ENCODE measurements around the gene SPRN.
"Not testable (repeated sequence)": the region's sequence is repeated elsewhere in the genome, so short reads cannot be mapped to it uniquely, and the experiment has no call there.

Gene SPRN

GRCh38 chr10:133388973-133389818 is 35.2 kb downstream of the SPRN start:
- Histone ChIP-seq H3K36me3 (peaks cover 7% of the 10 kb centered on the region; the same call in 1 of the 2 replicates), H3K27ac (peak overlapping the region; percentile 94), H3K4me1 (peaks cover 68% of the 10 kb centered on the region), H3K4me3 (peak overlapping the region; percentile 71), H3K9me3 (no peaks in the 10 kb centered on the region), H3K27me3 (no peaks in the 10 kb centered on the region), H3K9ac (peak overlapping the region; percentile 88), H3K4me2 (peak overlapping the region; percentile 94), H4K20me1 (no peaks in the 10 kb centered on the region)
- no peak for TF ChIP-seq Cebpa-rat (IDR thresholded peaks at IDR 0.05)

DNA sequence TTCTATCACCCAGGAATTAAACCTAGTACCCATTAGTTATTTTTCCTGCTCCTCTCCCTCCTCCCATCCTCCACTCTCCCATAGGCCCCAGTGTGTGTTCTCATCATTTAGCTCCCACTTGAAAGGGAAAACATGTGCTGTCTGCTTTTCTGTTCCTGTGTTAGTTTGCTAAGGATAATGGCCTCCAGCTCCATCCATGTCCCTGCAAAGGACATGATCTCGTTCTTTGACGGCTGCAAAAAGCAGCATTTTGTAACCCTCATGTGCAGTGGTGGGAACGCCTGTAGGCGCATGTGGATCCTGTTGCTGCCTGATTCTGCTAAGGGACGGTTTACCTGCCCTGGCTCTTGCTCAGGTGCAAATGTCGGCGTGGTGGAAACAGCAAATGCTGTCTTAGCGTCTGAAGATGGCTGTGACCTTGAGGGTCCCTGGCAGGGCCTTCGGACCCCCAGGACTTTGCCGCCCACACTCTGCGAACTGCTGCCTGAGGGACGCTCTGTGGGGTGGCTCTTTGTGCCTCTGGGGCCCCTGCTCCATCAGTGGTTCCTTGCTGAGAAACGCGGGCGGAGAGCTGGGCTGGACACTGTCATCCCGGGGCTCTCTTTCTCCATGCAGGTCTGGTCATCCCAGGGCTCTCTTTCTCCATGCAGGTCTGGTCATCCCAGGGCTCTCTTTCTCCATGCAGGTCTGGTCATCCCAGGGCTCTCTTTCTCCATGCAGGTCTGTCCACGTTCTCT is 36.0 kb downstream of the SPRN start:
- peak overlapping the region; percentile 71 for H3K4me3 ChIP-seq
- no peaks in the 10 kb centered on the region for H4K20me1 ChIP-seq
- peak overlapping the region; percentile 94 for H3K27ac ChIP-seq
- peaks cover 7% of the 10 kb centered on the region; the same call in 1 of the 2 replicates for H3K36me3 ChIP-seq
- H3K4me1 ChIP-seq = peaks cover 73% of the 10 kb centered on the region
- H3K9ac ChIP-seq = peak overlapping the region; percentile 88
- no peaks in the 10 kb centered on the region for H3K9me3 ChIP-seq
- H3K27me3 ChIP-seq = no peaks in the 10 kb centered on the region
- TF ChIP-seq Cebpa-rat (IDR thresholded peaks at IDR 0.05) = no peak
- peak overlapping the region; percentile 94 for H3K4me2 ChIP-seq

DNA sequence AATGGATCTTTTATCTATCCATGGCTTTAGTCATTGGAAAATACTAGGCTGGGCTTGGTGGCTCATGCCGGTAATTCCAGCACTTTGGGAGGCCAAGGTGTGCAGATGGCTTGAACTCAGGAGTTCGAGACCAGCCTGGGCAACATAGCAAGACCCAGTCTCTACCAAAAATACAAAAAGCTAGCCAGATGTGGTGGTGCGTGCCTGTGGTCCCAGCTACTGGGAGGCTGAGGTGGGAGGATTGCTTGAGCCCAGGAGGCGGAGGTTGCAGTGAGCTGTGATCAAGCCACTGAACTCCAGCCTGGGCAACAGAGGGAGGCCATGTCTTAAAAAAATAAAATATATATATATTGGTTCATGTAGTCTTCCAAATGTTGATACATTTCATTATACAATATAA is 37.5 kb downstream of the SPRN start:
- Histone ChIP-seq H3K27ac (peak overlapping the region; percentile 11; the same call in 1 of the 2 replicates), H3K4me1 (peaks cover 70% of the 10 kb centered on the region), H3K4me2 (peak overlapping the region; percentile 94; the same call in 1 of the 2 replicates), H3K36me3 (peaks cover 11% of the 10 kb centered on the region; the same call in 1 of the 2 replicates)
- not testable (repeated sequence) for H3K4me3 ChIP-seq, H3K9me3 ChIP-seq, H3K27me3 ChIP-seq, H4K20me1 ChIP-seq, H3K9ac ChIP-seq

- Histone ChIP-seq H3K9me3 (no peaks in the 10 kb centered on the region), H3K36me3 (peaks cover 5% of the 10 kb centered on the region; the same call in 1 of the 2 replicates), H3K4me1 (peaks cover 70% of the 10 kb centered on the region), H3K27me3 (no peaks in the 10 kb centered on the region), H3K9ac (no peak overlapping the region), H3K4me3 (no peak overlapping the region), H3K27ac (no peak overlapping the region), H4K20me1 (no peaks in the 10 kb centered on the region), H3K4me2 (peak overlapping the region; percentile 59; the same call in 1 of the 2 replicates)
- TF ChIP-seq Cebpa-rat (IDR thresholded peaks at IDR 0.05) = no peak
Measured at GRCh38 chr10:133385214-133385613, 39.2 kb downstream of the SPRN start.

DNA sequence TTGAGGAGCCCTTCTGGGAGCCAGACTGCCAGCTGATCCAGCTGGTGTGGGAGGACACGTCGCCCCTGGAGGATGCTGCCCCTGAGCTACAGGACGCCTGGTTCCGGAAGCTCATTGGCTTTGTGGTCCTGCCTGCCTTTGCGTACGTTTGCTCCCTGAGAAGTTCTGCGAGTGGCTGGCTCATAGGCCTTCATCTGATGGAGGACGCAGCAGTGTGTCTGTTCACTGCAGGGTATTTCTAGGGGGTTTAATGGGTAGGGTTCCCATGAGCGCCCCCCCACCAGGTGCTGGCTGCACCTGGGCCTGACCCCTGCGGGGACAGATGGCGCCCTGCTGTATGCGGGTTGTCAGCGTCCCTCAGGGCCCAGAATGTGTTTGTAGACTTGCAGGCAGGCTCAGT is 40.4 kb downstream of the SPRN start:
- H3K36me3 ChIP-seq = peaks cover 5% of the 10 kb centered on the region; the same call in 1 of the 2 replicates
- H3K4me1 ChIP-seq = peaks cover 78% of the 10 kb centered on the region
- no peak overlapping the region for H3K4me3 ChIP-seq
- H3K9ac ChIP-seq = peak overlapping the region; percentile 31
- peak overlapping the region; percentile 59 for H3K4me2 ChIP-seq
- peak overlapping the region; percentile 45 for H3K27ac ChIP-seq
- no peaks in the 10 kb centered on the region for H3K27me3 ChIP-seq
- H4K20me1 ChIP-seq = no peaks in the 10 kb centered on the region
- H3K9me3 ChIP-seq = no peaks in the 10 kb centered on the region
- TF ChIP-seq Cebpa-rat (IDR thresholded peaks at IDR 0.05) = no peak

DNA sequence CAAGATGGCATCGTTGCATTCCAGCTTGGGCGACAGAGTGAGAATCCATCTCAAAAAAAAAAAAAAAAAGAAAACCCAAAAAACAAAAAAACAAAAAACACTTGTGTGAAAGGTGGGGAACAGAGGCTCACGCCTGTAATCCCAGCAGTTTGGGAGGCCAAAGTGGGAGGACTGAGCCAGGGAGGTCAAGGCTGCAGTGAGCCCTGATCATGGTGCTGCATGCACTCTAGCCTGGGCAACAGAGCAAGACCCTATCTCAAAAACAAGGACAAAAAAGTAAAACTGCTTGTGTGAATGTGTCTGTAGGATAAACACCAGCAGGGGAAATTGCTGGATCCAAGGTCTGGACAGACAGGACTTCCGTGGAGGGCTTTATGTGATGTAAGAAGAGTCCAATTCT is 40.9 kb downstream of the SPRN start:
- TF ChIP-seq Cebpa-rat (IDR thresholded peaks at IDR 0.05) = no peak
- Histone ChIP-seq H3K27ac (peak overlapping the region; percentile 45), H3K9me3 (no peaks in the 10 kb centered on the region), H3K4me3 (no peak overlapping the region), H3K36me3 (peaks cover 5% of the 10 kb centered on the region; the same call in 1 of the 2 replicates), H3K27me3 (no peaks in the 10 kb centered on the region), H3K4me2 (peak overlapping the region; percentile 59), H3K4me1 (peaks cover 78% of the 10 kb centered on the region), H3K9ac (0 out of 2 replicates have a peak overlapping the region, but pooled peaks have one; percentile 31), H4K20me1 (no peaks in the 10 kb centered on the region)

DNA sequence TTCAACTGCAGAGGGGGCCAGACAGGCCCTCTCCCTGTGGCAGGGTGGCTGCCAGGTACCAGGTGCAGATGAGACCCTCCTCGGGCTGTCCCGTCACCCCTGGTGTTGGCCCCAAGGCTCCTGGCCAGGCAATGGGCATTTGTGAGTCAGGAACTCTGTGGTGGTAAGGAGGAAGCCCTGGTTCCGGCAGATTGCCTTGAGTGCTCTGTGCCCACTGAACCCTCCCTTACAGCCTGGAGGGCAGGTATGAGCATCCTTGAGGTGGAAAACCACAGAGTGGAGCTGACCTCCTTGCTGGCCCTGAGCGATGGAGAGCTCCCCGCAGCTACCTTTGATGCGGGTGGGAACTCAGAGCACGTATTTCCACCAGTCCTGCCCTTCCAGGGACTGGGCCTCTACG is 43.4 kb downstream of the SPRN start:
- H3K4me2 ChIP-seq = peak overlapping the region; percentile 99

DNA sequence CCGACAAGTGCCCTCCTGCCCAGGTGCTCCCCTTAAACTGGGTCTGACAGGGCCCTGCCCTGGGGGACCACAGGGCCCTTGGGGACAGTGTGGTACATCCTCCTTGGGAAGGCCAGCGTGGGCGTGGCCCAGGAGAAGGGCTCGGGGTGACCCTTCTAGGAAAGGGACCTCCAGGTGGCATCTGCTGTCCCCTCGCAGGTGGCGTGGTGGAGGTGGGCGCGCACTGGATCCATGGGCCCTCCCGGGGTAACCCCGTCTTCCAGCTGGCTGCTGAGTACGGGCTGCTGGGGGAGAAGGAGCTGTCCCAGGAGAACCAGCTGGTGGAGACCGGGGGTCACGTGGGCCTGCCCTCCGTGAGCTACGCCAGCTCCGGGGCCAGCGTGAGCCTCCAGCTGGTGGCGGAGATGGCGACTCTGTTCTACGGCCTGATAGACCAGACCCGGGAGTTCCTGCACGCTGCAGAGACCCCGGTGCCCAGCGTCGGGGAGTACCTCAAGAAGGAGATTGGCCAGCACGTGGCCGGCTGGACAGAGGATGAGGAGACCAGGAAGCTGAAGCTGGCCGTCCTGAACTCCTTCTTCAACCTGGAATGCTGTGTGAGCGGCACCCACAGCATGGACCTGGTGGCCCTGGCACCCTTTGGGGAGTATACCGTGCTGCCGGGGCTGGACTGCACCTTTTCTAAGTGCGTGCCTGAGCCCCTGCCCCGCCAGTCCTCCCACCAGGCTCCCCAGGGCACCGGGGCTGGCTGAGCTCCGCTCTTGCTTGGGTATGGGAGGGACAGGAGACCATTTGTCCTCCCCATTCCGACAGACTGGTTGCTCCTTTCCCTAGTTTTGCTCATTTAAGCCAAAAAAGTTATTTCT is 44.4 kb downstream of the SPRN start:
- H4K20me1 ChIP-seq = no peaks in the 10 kb centered on the region
- TF ChIP-seq Cebpa-rat (IDR thresholded peaks at IDR 0.05) = no peak
- no peaks in the 10 kb centered on the region for H3K27me3 ChIP-seq
- H3K4me1 ChIP-seq = peaks cover 68% of the 10 kb centered on the region
- no peaks in the 10 kb centered on the region for H3K9me3 ChIP-seq
- H3K4me3 ChIP-seq = peak overlapping the region; percentile 90
- peak overlapping the region; percentile 77 for H3K9ac ChIP-seq
- peak overlapping the region; percentile 99 for H3K4me2 ChIP-seq
- peaks cover 5% of the 10 kb centered on the region; the same call in 1 of the 2 replicates for H3K36me3 ChIP-seq
- H3K27ac ChIP-seq = peak overlapping the region; percentile 72

More for the DNA sequence above, 43.4 kb downstream of the SPRN start:
- H3K36me3 ChIP-seq = peaks cover 5% of the 10 kb centered on the region; the same call in 1 of the 2 replicates
- no peaks in the 10 kb centered on the region for H3K27me3 ChIP-seq
- H3K9ac ChIP-seq = no peak overlapping the region
- H3K4me3 ChIP-seq = no peak overlapping the region
- TF ChIP-seq Cebpa-rat (IDR thresholded peaks at IDR 0.05) = no peak
- H4K20me1 ChIP-seq = no peaks in the 10 kb centered on the region
- H3K27ac ChIP-seq = no peak overlapping the region
- no peaks in the 10 kb centered on the region for H3K9me3 ChIP-seq
- peaks cover 70% of the 10 kb centered on the region for H3K4me1 ChIP-seq

DNA sequence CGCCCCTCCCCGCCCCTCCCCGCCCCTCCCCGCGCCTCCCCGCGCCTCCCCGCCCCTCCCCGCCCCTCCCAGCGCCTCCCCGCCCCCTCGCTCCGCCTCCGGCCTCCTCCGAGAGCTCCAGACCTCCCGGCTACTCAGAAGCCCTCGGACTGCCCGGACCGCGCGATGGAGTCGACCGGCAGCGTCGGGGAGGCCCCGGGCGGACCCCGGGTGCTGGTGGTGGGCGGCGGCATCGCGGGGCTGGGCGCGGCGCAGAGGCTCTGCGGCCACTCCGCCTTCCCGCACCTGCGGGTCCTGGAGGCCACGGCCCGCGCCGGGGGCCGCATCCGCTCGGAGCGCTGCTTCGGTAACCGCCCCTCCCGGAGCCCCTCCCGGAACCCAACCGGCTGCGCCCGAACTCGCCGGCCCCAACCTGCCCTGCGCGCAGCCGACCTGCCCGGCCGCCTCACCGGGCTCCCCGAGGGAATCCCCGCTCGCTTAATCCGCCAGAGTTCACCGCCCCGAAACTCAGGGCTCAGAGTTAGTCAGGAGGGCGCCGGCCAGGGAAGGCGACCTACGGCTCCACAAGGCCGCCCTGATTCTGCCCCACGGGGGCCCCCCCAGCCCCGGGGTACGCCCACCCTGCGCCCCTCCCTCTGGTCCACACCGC is 45.1 kb downstream of the SPRN start, which contains the start of gene PAOX:
PAOX (plus strand) TSS at position 111 of the 649 bp plus-strand sequence; CDS start at position 166, 55 bp downstream.
- no peak for TF ChIP-seq Cebpa-rat (IDR thresholded peaks at IDR 0.05)
- Histone ChIP-seq H3K27me3 (no peaks in the 10 kb centered on the region), H3K4me1 (peaks cover 68% of the 10 kb centered on the region), H3K9ac (peak within 1 kb of the TSS; percentile 80), H3K4me3 (peak within 1 kb of the TSS; percentile 90), H3K9me3 (no peaks in the 10 kb centered on the region), H4K20me1 (no peaks in the 10 kb centered on the region), H3K27ac (peak within 1 kb of the TSS; percentile 72), H3K4me2 (peak within 1 kb of the TSS; percentile 99), H3K36me3 (0 out of 2 replicates have a peak, but pooled peaks cover 5% of the 10 kb centered on the region)
